Hepatocyte (in vitro differentiated cells): ENCODE measurements around the gene RASSF4. TPM values are rescaled to one million over a fixed set of nuclear protein-coding genes. Genes with fewer than 3 reads are reported as not detected.

ENCODE experiments used
- DNase-seq: peaks from one replicate; pipeline ENCODE4 v3.0.0-alpha.2; 2016; ENCODE audit warnings: low spot score
- H2AFZ ChIP-seq: fragments of 200-600 bp; sonication (generic); 2 replicates; pipeline ENCODE4 v1.6.0; 2016; ENCODE audit warnings: antibody characterized with exemption, mild to moderate bottlenecking
- H3K27ac ChIP-seq: fragments of 200-600 bp; sonication (generic); 2 replicates; pipeline ENCODE4 v1.5.1; 2016; ENCODE audit warnings: mild to moderate bottlenecking
- H3K27me3 ChIP-seq: fragments of 200-600 bp; sonication (generic); 2 replicates; pipeline ENCODE4 v1.6.1; 2016
- H3K36me3 ChIP-seq: fragments of 200-600 bp; sonication (generic); replicated peaks from 2 replicates; pipeline ENCODE4 v1.5.1; 2016; ENCODE audit warnings: low read depth; ENCODE audit not compliant: insufficient read depth
- H3K4me1 ChIP-seq: fragments of 200-600 bp; sonication (generic); 2 replicates; pipeline ENCODE4 v1.5.1; 2016; ENCODE audit warnings: mild to moderate bottlenecking, moderate library complexity; ENCODE audit not compliant: insufficient read depth
- H3K4me2 ChIP-seq: fragments of 200-600 bp; sonication (generic); 2 replicates; pipeline ENCODE4 v1.6.0; 2016
- H3K4me3 ChIP-seq: fragments of 200-600 bp; sonication (generic); 2 replicates; pipeline ENCODE4 v1.5.1; 2016; ENCODE audit warnings: mild to moderate bottlenecking
- H3K79me2 ChIP-seq: fragments of 200-600 bp; sonication (generic); 2 replicates; pipeline ENCODE4 v1.6.0; 2017; ENCODE audit warnings: mild to moderate bottlenecking
- H3K9me2 ChIP-seq: fragments of 200-600 bp; sonication (generic); replicated peaks from 2 replicates; pipeline ENCODE4 v1.6.0; 2017; ENCODE audit warnings: mild to moderate bottlenecking; ENCODE audit not compliant: insufficient read depth
- H3K9me3 ChIP-seq: fragments of 200-600 bp; sonication (generic); 2 replicates; pipeline ENCODE4 v1.5.1; 2016; ENCODE audit warnings: low read depth, mild to moderate bottlenecking
- H4K20me1 ChIP-seq: fragments of 200-600 bp; sonication (generic); 2 replicates; pipeline ENCODE4 v1.6.0; 2016; ENCODE audit warnings: mild to moderate bottlenecking; ENCODE audit not compliant: insufficient read depth, poor library complexity, severe bottlenecking
- EZH2 ChIP-seq: fragments of 200-600 bp; sonication (generic); IDR thresholded peaks from 2 replicates; pipeline ENCODE4 v1.6.1; 2016; ENCODE audit warnings: antibody characterized with exemption, mild to moderate bottlenecking, borderline replicate concordance
- EZH2phosphoT487 ChIP-seq: fragments of 200-600 bp; sonication (generic); IDR thresholded peaks from one replicate; pipeline ENCODE4 v1.6.1; 2018; ENCODE audit warnings: antibody characterized with exemption, mild to moderate bottlenecking, low read depth, moderate library complexity; ENCODE audit not compliant: unreplicated experiment, severe bottlenecking
- WGBS: methylation state at CpG from one replicate; pipeline ENCODE4 v1.1.6; 2016; ENCODE audit warnings: low lambda C conversion rate; ENCODE audit errors: missing lambda C conversion rate; 5-methylcytosine and 5-hydroxymethylcytosine counted together
- polyA plus RNA-seq: library from polyadenylated mRNA; unstranded; fragments of >200 nt; fragmentation: Nextera tagmentation; extraction: Ambion mirVana; gene quantifications from 2 replicates; pipeline ENCODE4 v1.2.1, GENCODE V29; 2016
- total RNA-seq: library from RNA; depleted of rRNA; stranded (reverse); fragments of >200 nt; gene quantifications from 2 replicates; pipeline ENCODE4 v1.2.3, GENCODE V29; 2014
- TF ChIP-seq, protein P1 (sequence below): fragments of 200-600 bp; sonication (generic); IDR thresholded peaks from 2 replicates; pipeline ENCODE4 v1.5.1; 2016; ENCODE audit warnings: antibody characterized with exemption, mild to moderate bottlenecking; ENCODE audit not compliant: poor library complexity

RASSF4 gene
- total and polyA plus RNA-seq, 2 experiments from 2014 or later, result 19.2 to 20.1 TPM

DNA sequence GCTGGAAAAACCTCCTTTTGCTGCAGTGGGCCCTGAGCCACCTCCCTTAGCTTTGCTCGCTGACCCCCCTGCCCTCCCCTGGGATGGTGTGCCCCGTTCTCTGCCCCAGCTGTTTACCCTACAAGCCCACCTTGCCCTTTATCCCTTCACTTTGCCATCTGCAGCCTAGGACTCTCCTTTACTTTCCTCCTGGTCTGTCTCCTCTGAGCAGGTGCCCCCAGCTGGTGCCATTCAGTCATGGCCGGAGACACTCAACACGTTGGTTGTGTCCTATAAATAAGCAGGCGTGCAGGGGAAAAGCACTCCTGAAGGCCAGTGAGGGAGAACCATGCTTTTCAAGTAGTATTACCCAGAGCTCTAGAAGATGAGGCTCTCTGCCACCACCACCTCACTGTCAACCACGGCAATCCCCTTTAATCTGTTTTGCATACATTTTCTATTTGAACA is 6.1 kb downstream of the RASSF4 start:
- Histone ChIP-seq H3K27me3 (no peaks in the 10 kb centered on the region), H4K20me1 (no peaks in the 10 kb centered on the region), H3K4me2 (peak overlapping the region; percentile 41), H3K9me3 (no peaks in the 10 kb centered on the region), H3K36me3 (no peaks in the 10 kb centered on the region), H2AFZ (no peak overlapping the region), H3K9me2 (no peaks in the 10 kb centered on the region), H3K79me2 (peaks cover 20% of the 10 kb centered on the region), H3K4me1 (peaks cover 55% of the 10 kb centered on the region), H3K27ac (peak overlapping the region; percentile 76), H3K4me3 (no peak overlapping the region)
- TF ChIP-seq, protein P1, sequence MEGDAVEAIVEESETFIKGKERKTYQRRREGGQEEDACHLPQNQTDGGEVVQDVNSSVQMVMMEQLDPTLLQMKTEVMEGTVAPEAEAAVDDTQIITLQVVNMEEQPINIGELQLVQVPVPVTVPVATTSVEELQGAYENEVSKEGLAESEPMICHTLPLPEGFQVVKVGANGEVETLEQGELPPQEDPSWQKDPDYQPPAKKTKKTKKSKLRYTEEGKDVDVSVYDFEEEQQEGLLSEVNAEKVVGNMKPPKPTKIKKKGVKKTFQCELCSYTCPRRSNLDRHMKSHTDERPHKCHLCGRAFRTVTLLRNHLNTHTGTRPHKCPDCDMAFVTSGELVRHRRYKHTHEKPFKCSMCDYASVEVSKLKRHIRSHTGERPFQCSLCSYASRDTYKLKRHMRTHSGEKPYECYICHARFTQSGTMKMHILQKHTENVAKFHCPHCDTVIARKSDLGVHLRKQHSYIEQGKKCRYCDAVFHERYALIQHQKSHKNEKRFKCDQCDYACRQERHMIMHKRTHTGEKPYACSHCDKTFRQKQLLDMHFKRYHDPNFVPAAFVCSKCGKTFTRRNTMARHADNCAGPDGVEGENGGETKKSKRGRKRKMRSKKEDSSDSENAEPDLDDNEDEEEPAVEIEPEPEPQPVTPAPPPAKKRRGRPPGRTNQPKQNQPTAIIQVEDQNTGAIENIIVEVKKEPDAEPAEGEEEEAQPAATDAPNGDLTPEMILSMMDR, result no peak
- TF ChIP-seq EZH2phosphoT487, result no peak
- no peak for TF ChIP-seq EZH2
- 85% methylated on average over 6 of the region's 6 CpGs for WGBS
- DNase-seq, result no peak

DNA sequence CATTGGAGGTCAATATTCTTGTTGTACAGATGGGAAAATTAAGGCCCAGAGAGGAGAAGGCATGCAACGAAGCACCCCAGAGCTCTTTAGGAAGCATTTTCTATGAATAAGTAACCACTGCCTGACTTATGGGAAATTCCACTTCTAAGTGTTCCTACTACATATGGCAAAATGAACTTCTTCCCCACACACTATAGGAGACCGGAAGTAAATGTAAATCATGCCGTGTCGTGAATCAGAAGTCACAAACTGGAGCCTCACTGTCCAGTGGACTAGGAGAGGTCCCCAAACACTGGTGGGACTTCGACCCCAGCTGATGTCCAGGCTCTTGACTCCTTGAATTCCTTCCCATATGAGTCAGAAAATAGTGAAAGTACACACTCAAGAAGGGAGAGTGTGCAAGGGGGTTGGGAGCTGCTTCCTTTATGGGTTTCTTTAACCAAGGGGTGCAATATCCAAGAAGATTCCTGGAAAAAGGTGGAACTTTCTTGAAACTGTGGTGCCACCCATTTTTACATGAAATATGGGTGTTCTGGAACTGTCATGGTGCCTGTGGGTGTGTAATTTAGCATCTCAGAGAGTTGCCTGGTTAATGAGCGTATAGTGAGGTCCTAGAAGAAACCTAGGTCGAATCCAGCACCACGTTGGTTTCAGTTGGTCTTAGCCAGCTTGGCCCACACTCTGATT is 6.7 kb downstream of the RASSF4 start:
- WGBS, result 71% methylated on average over 8 of the region's 8 CpGs
- H3K4me2 ChIP-seq, result peak overlapping the region; percentile 41
- H3K27me3 ChIP-seq, result no peaks in the 10 kb centered on the region
- H3K79me2 ChIP-seq, result peaks cover 20% of the 10 kb centered on the region
- no peaks in the 10 kb centered on the region for H4K20me1 ChIP-seq
- DNase-seq, result peak; percentile 64
- H3K27ac ChIP-seq, result peak overlapping the region; percentile 76
- H3K9me3 ChIP-seq, result no peaks in the 10 kb centered on the region
- peaks cover 49% of the 10 kb centered on the region for H3K4me1 ChIP-seq
- H2AFZ ChIP-seq, result no peak overlapping the region
- H3K9me2 ChIP-seq, result no peaks in the 10 kb centered on the region
- H3K4me3 ChIP-seq, result no peak overlapping the region
- H3K36me3 ChIP-seq, result no peaks in the 10 kb centered on the region
- TF ChIP-seq EZH2phosphoT487 (no peak), EZH2 (no peak)
- TF ChIP-seq, protein P1, result no peak

DNA sequence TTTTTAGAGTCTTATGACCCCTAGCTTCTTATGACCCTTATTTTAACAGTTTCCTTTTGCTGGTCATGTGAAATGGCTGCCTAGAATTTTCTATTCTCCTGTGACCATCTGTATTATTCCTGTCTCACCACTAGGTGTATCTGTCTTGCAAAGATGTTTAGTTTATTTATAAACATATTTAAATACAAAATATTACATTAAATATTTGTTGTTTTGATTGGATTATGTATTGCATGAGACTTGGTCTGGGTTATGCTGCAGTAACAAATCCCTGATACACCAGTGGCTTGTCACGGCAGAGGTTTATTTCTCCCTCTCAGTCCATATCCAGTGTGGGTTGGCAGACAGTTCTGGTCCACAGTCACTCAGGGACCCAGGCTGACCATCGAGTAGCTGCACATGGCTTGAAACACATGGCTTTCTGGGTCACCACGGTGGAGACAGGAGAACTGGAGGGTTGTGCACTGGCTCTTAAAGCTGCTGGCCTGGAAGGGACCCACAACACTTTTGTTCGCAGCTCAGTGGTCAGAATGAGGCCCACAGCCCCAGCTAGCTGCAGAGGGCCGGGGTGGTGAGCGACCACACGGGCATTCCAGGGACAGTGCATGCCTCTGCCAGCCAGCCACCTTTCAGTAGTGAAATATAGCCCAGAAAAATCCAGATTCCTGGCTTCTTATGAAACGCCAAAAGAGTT is 7.4 kb downstream of the RASSF4 start:
- no peaks in the 10 kb centered on the region for H3K36me3 ChIP-seq
- no peaks in the 10 kb centered on the region for H3K27me3 ChIP-seq
- peaks cover 15% of the 10 kb centered on the region for H3K79me2 ChIP-seq
- H4K20me1 ChIP-seq, result no peaks in the 10 kb centered on the region
- WGBS, result 92% methylated on average over 8 of the region's 8 CpGs
- TF ChIP-seq, protein P1, result peak; percentile 21
- no peak for TF ChIP-seq EZH2
- H3K4me3 ChIP-seq, result no peak overlapping the region
- H2AFZ ChIP-seq, result no peak overlapping the region
- H3K4me1 ChIP-seq, result peaks cover 46% of the 10 kb centered on the region
- peak overlapping the region; percentile 76 for H3K27ac ChIP-seq
- H3K4me2 ChIP-seq, result peak overlapping the region; percentile 41
- DNase-seq, result no peak
- H3K9me2 ChIP-seq, result no peaks in the 10 kb centered on the region
- H3K9me3 ChIP-seq, result no peaks in the 10 kb centered on the region
